AG09319 (cell line): ENCODE results near the gene ACTL10.

Experiments
- DNase-seq: peaks from one replicate; pipeline ENCODE4 v3.0.0-alpha.2; 2010; ENCODE audit warnings: low read depth; ENCODE audit errors: extremely low read depth
- CTCF ChIP-seq: IDR thresholded peaks from 2 replicates; pipeline ENCODE4 v1.5.1; 2011; ENCODE audit warnings: low read depth, mild to moderate bottlenecking, inconsistent platforms, low read length, moderate library complexity

Gene ACTL10

GRCh38 chr20:33713865-33714367 lies 47.2 kb downstream of the ACTL10 start:
- TF ChIP-seq CTCF = no peak
- DNase-seq = no peak

- no peak for TF ChIP-seq CTCF
- no peak for DNase-seq
Measured at GRCh38 chr20:33716498-33716897, 49.8 kb downstream of the ACTL10 start.
